ENCODE measurements around the gene RHEB.

Gene RHEB

GRCh38 chr7:151488096-151488495 lies 31.6 kb downstream of the RHEB start:
- Histone ChIP-seq H3K27me3 (ENCODE audit: insufficient read depth, poor library complexity, severe bottlenecking) (no peaks in the 10 kb centered on the region), H3K4me3 (replicated peaks; ENCODE audit: insufficient read depth, low read length) (no peak overlapping the region), H3K27ac (replicated peaks) (no peak overlapping the region)
- TF ChIP-seq REST (IDR thresholded peaks at IDR 0.05; ENCODE audit: insufficient replicate concordance, low read depth) = no peak
- TF ChIP-seq GABPA (IDR thresholded peaks at IDR 0.05; ENCODE audit: low read depth) = no peak
- no peak for TF ChIP-seq POLR2AphosphoS5 (IDR thresholded peaks at IDR 0.05; ENCODE audit: low read depth)
- no peak for TF ChIP-seq SPI1 (IDR thresholded peaks at IDR 0.05; ENCODE audit: borderline replicate concordance, low read depth)
- TF ChIP-seq CTCF (IDR thresholded peaks at IDR 0.05; ENCODE audit: insufficient read depth, low read length) = no peak
- no peak for DNase-seq (ENCODE audit: low read depth in 1 of 2, low spot score in 1 of 2)

- no peak for DNase-seq (ENCODE audit: low read depth in 1 of 2, low spot score in 1 of 2)
- no peak for TF ChIP-seq REST (IDR thresholded peaks at IDR 0.05; ENCODE audit: insufficient replicate concordance, low read depth)
- TF ChIP-seq SPI1 (IDR thresholded peaks at IDR 0.05; ENCODE audit: borderline replicate concordance, low read depth) = no peak
- TF ChIP-seq CTCF (IDR thresholded peaks at IDR 0.05; ENCODE audit: insufficient read depth, low read length) = no peak
- no peak for TF ChIP-seq POLR2AphosphoS5 (IDR thresholded peaks at IDR 0.05; ENCODE audit: low read depth)
- TF ChIP-seq GABPA (IDR thresholded peaks at IDR 0.05; ENCODE audit: low read depth) = no peak
- H3K4me3 ChIP-seq (replicated peaks; ENCODE audit: insufficient read depth, low read length) = no peak overlapping the region
- no peak overlapping the region for H3K27ac ChIP-seq (replicated peaks)
- H3K27me3 ChIP-seq (ENCODE audit: insufficient read depth, poor library complexity, severe bottlenecking) = no peaks in the 10 kb centered on the region
Measured at GRCh38 chr7:151487228-151487627, 32.5 kb downstream of the RHEB start.

- DNase-seq (ENCODE audit: low read depth in 1 of 2, low spot score in 1 of 2) = no peak
Measured at GRCh38 chr7:151486074-151486473, 33.6 kb downstream of the RHEB start.

More at GRCh38 chr7:151486074-151486473, 33.6 kb downstream of the RHEB start:
- TF ChIP-seq REST (IDR thresholded peaks at IDR 0.05; ENCODE audit: insufficient replicate concordance, low read depth) (no peak), SPI1 (IDR thresholded peaks at IDR 0.05; ENCODE audit: borderline replicate concordance, low read depth) (no peak), GABPA (IDR thresholded peaks at IDR 0.05; ENCODE audit: low read depth) (no peak), POLR2AphosphoS5 (IDR thresholded peaks at IDR 0.05; ENCODE audit: low read depth) (no peak), CTCF (IDR thresholded peaks at IDR 0.05; ENCODE audit: insufficient read depth, low read length) (no peak)
- Histone ChIP-seq H3K27me3 (ENCODE audit: insufficient read depth, poor library complexity, severe bottlenecking) (no peaks in the 10 kb centered on the region), H3K4me3 (replicated peaks; ENCODE audit: insufficient read depth, low read length) (no peak overlapping the region), H3K27ac (replicated peaks) (no peak overlapping the region)

Data from HL-60 (cell line).